Kidney (tissue), 14 donors: Measurements from ENCODE around the gene MAP1LC3B. TPM values are rescaled to one million over a fixed set of nuclear protein-coding genes. Genes with fewer than 3 reads are reported as not detected.
"Not testable (repeated sequence)": the region's sequence is repeated elsewhere in the genome, so short reads cannot be mapped to it uniquely, and the experiment has no call there.

Experiments used
- DNase-seq, 5 donors: peaks; one replicate each; pipeline ENCODE4 v3.0.0-alpha.2; 2013 to 2020
- FAIRE-seq: peaks from 2 replicates; lab custom pipeline; 2012; peaks lifted over from hg19 to GRCh38; lab: Jason Lieb, UNC
- H3K27ac ChIP-seq, 2 donors: one replicate each; pipeline ENCODE4 v1.7.0; 2013; ENCODE audit warnings: low read depth in 2 of 2, low read length in 2 of 2, inconsistent platforms in 1 of 2
- H3K27me3 ChIP-seq: one replicate; pipeline ENCODE4 v1.7.1; 2013; ENCODE audit warnings: low read length, inconsistent platforms; ENCODE audit not compliant: control insufficient read depth, insufficient read depth
- H3K36me3 ChIP-seq, 3 donors: one replicate each; pipeline versions ENCODE4 v1.7.0 to v1.7.1; 2013; ENCODE audit warnings: low read length in 3 of 3, control low read depth in 1 of 3, inconsistent platforms in 1 of 3; ENCODE audit not compliant: insufficient read depth in 3 of 3, control insufficient read depth in 2 of 3
- H3K4me1 ChIP-seq, 3 donors: one replicate each; pipeline versions ENCODE4 v1.7.0 to v1.7.1; 2013; ENCODE audit warnings: low read length in 3 of 3, inconsistent platforms in 1 of 3, low read depth in 1 of 3; ENCODE audit not compliant: control insufficient read depth in 2 of 3, insufficient read depth in 2 of 3
- H3K4me3 ChIP-seq, 3 donors: one replicate each; pipeline versions ENCODE4 v1.7.0 to v1.8.1; 2013; ENCODE audit warnings: low read length in 3 of 3, control low read depth in 1 of 3, inconsistent platforms in 1 of 3
- H3K9ac ChIP-seq, 3 donors: one replicate each; pipeline versions ENCODE4 v1.7.0 to v1.7.1; 2013; ENCODE audit warnings: low read length in 3 of 3, control low read depth in 1 of 3, inconsistent platforms in 1 of 3
- H3K9me3 ChIP-seq, 3 donors: one replicate each; pipeline versions ENCODE4 v1.7.0 to v1.7.1; 2013; ENCODE audit warnings: low read length in 3 of 3, control low read depth in 1 of 3, inconsistent platforms in 1 of 3; ENCODE audit not compliant: control insufficient read depth in 2 of 3, insufficient read depth in 1 of 3
- intact Hi-C: fragments of 100-400 bp; cut with DNase I; formaldehyde crosslinking; loops from one replicate; pipeline ENCODE4 v1.11.1; 2022
- polyA plus RNA-seq: library from polyadenylated mRNA; stranded (reverse); fragments of 350-450 nt; fragmentation: Illumina TruSeq; extraction: RNeasy Lipid Tissue Mini Kit (QIAGEN cat#74804); gene quantifications from one replicate; pipeline ENCODE4 v1.2.3, GENCODE V29; 2014; ENCODE audit warnings: low read depth, low replicate concordance; ENCODE audit not compliant: insufficient read depth
- total RNA-seq: library from RNA; stranded (reverse); fragmentation: NEBNext Ultra II Directional; extraction: Animal tissue kit (Norgen Biotek cat#: 25700); gene quantifications from one replicate; pipeline ENCODE4 v1.2.1, GENCODE V29; 2021
- TF ChIP-seq, protein P1 (sequence below): IDR thresholded peaks from 3 replicates; pipeline ENCODE4 v1.5.1; 2012; ENCODE audit warnings: mild to moderate bottlenecking, moderate library complexity, borderline replicate concordance; ENCODE audit not compliant: insufficient read depth; ENCODE audit errors: extremely low read depth
- donor health status: control.
- donor health status: control.
- donor health status: control.
- donor health status: control.
- donor health status: control.
- donor health status: DM: yes; HTN: yes; CAD: no.
- donor health status: Normal renal cell carcinoma (clear cell type).

The MAP1LC3B gene
- total and polyA plus RNA-seq, 2 donors from 2014 or later: 57.1 to 70.3 TPM

DNA sequence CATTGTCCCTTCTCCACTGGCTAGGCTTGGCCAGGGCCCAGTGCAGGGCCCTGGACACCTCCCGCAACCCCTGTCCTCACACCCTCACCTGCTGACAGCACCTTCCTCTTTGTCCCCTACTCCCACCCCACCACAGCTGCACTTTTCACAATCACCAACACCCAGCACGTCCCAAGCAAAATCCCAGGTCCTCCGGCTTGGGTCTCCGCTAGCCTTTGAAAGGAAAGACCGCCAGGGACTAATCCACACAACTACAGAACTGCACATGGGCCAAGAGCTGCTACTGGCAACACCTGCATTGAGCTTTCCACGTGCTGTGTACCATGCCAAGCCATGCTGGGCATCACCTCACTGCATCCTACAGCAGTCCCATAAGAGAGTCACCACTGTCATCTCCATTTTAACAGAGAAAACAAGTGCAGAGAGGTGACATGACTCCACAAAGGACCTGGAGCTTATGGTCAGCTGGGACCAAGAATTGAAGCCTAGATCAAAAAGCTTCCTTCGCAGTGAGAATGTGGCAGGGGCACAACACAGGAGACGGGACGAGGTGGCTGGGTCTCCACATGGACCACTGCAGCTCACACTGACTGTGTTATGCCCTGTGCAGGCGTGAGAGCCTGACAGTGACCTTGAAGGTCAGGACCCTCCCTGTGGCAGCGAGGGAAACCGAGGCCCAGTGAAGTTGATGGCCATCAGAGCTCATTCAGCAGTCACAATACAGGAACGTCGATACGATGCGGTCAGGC, 31.1 kb upstream of the MAP1LC3B start:
- Histone ChIP-seq H3K36me3 (peaks cover 6 to 30% (median 14%) of the 10 kb centered on the region in 3 donors), H3K9me3 (no peaks in the 10 kb centered on the region), H3K27ac (no peak overlapping the region), H3K4me1 (peaks cover 0 to 5% (median 0%) of the 10 kb centered on the region in 3 donors), H3K4me3 (no peak overlapping the region), H3K27me3 (no peaks in the 10 kb centered on the region), H3K9ac (no peak overlapping the region)
- TF ChIP-seq, protein P1, sequence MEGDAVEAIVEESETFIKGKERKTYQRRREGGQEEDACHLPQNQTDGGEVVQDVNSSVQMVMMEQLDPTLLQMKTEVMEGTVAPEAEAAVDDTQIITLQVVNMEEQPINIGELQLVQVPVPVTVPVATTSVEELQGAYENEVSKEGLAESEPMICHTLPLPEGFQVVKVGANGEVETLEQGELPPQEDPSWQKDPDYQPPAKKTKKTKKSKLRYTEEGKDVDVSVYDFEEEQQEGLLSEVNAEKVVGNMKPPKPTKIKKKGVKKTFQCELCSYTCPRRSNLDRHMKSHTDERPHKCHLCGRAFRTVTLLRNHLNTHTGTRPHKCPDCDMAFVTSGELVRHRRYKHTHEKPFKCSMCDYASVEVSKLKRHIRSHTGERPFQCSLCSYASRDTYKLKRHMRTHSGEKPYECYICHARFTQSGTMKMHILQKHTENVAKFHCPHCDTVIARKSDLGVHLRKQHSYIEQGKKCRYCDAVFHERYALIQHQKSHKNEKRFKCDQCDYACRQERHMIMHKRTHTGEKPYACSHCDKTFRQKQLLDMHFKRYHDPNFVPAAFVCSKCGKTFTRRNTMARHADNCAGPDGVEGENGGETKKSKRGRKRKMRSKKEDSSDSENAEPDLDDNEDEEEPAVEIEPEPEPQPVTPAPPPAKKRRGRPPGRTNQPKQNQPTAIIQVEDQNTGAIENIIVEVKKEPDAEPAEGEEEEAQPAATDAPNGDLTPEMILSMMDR: no peak
- intact Hi-C loops: no loop called here
- FAIRE-seq (no peak), DNase-seq (no peak)

DNA sequence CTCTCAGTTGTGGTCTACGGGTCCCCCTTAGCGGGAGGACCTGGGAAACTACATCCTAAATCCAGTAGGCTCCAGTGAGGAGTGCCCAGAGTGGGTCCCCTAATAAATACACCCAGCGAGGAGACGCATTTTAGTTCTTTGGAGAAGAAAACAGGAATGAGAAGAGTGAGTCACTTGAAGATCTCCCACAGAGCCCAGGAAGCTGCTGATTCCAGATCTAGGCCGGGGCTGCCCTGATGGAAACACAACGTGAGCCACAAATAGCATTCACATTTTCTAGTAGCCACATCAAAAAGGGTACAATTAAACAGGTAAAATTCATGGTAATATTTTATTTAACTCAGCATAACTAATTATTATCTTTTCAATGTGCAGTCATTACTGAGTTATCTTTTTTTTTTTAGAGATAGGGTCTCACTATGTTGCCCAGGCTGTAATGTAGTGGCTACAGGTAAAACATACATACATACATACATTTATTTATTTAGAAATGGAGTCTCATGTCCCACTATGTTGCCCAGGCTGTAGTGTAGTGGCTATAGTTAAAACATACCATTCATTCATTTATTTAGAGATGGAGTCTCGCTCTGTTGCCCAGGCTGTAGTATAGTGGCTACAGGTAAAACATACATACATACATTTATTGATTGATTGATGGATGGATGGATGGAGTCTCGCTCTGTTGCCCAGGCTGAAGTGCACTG, 30.1 kb upstream of the MAP1LC3B start:
- DNase-seq (no peak), FAIRE-seq (no peak)
- TF ChIP-seq, protein P1: no peak
- Histone ChIP-seq H3K27me3 (no peaks in the 10 kb centered on the region), H3K4me3 (no peak overlapping the region), H3K27ac (no peak overlapping the region), H3K4me1 (peaks cover 0 to 5% (median 0%) of the 10 kb centered on the region in 3 donors), H3K9me3 (no peaks in the 10 kb centered on the region), H3K9ac (no peak overlapping the region), H3K36me3 (peaks cover 6 to 25% (median 14%) of the 10 kb centered on the region in 3 donors)
- intact Hi-C loops: no loop called here

DNA sequence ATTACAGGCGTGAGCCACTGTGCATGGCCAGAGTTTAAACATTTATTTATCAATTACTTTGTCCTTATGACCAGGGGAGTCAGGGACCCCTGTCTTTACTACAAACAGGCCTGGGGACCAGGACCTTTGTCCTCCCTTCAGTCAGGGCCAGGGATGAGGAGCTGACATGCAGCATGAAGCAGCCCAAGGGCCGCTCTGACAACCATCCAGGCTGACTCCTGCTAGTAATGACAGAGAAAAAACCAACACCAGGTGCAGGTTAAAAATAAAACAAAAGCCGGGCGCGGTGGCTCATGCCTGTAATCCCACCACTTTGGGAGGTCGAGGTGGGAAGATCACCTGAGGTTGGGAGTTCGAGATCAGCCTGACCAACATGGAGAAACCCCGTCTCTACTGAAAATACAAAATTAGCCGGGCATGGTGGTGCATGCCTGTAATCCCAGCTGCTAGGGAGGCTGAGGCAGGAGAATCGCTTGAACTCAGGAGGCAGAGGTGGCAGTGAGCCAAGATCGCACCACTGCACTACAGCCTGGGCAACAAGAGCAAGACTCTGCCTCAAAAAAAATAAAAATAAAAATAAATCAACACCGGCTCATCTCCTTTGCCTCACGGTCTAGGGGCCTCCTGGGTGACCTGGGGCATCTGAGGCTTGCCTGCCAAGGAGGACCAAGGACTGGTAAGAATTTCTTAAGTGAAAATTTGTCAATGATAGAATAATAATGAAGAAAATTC, 29.1 kb upstream of the MAP1LC3B start:
- FAIRE-seq, H3K4me3 ChIP-seq, intact Hi-C loops, H3K9me3 ChIP-seq, DNase-seq, H3K4me1 ChIP-seq, H3K9ac ChIP-seq, H3K27ac ChIP-seq, H3K27me3 ChIP-seq: not testable (repeated sequence)
- peaks cover 6 to 19% (median 13%) of the 10 kb centered on the region in 3 donors for H3K36me3 ChIP-seq
